MM.1S (cell line): Measurements from ENCODE around the gene PRCP.

Source experiments
- DNase-seq: peaks from one replicate; pipeline ENCODE4 v3.0.0-alpha.2; 2015
- H2AFZ ChIP-seq: fragments of 300-600 bp; sonication (generic); 2 replicates; pipeline ENCODE4 v1.6.0; 2016; ENCODE audit warnings: antibody characterized with exemption, low read length
- H3F3A ChIP-seq: fragments of 300-600 bp; sonication (generic); 2 replicates; pipeline ENCODE4 v1.6.1; 2016; ENCODE audit warnings: mild to moderate bottlenecking, antibody characterized with exemption, low read length, moderate library complexity, mixed read lengths; ENCODE audit not compliant: insufficient read depth
- H3K27ac ChIP-seq: fragments of 300-600 bp; sonication (generic); 2 replicates; pipeline ENCODE4 v1.5.1; 2016; ENCODE audit warnings: mild to moderate bottlenecking, low read length
- H3K27me3 ChIP-seq: fragments of 300-600 bp; sonication (generic); replicated peaks from 2 replicates; pipeline ENCODE4 v1.6.0; 2016; ENCODE audit warnings: low read length; ENCODE audit not compliant: insufficient read depth
- H3K36me3 ChIP-seq: fragments of 300-600 bp; sonication (generic); replicated peaks from 2 replicates; pipeline ENCODE4 v1.6.1; 2016; ENCODE audit warnings: mild to moderate bottlenecking, low read length, mixed read lengths; ENCODE audit not compliant: insufficient read depth
- H3K4me1 ChIP-seq: fragments of 300-600 bp; sonication (generic); 2 replicates; pipeline ENCODE4 v1.6.1; 2016; ENCODE audit warnings: low read length, mixed read lengths
- H3K4me2 ChIP-seq: fragments of 300-600 bp; sonication (generic); 2 replicates; pipeline ENCODE4 v1.6.0; 2016; ENCODE audit warnings: low read depth, low read length
- H3K4me3 ChIP-seq: fragments of 300-600 bp; sonication (generic); 2 replicates; pipeline ENCODE4 v1.5.1; 2016; ENCODE audit warnings: low read length, mixed read lengths
- H3K79me2 ChIP-seq: fragments of 300-600 bp; sonication (generic); 2 replicates; pipeline ENCODE4 v1.6.1; 2016; ENCODE audit warnings: mixed run types, low read length, mixed read lengths
- H3K9ac ChIP-seq: fragments of 300-600 bp; sonication (generic); 2 replicates; pipeline ENCODE4 v1.6.1; 2016; ENCODE audit warnings: low read length, mixed read lengths
- H3K9me2 ChIP-seq: fragments of 300-600 bp; sonication (generic); replicated peaks from 2 replicates; pipeline ENCODE4 v1.6.1; 2016; ENCODE audit warnings: mild to moderate bottlenecking, low read length, mixed read lengths; ENCODE audit not compliant: insufficient read depth
- H3K9me3 ChIP-seq: fragments of 300-600 bp; sonication (generic); replicated peaks from 2 replicates; pipeline ENCODE4 v1.6.1; 2016; ENCODE audit warnings: mild to moderate bottlenecking, low read length, mixed read lengths; ENCODE audit not compliant: insufficient read depth
- H4K20me1 ChIP-seq: fragments of 300-600 bp; sonication (generic); 2 replicates; pipeline ENCODE4 v1.6.1; 2016; ENCODE audit warnings: mild to moderate bottlenecking, low read length, moderate library complexity, mixed read lengths; ENCODE audit not compliant: insufficient read depth
- CTCF ChIP-seq: fragments of 300-600 bp; sonication (generic); IDR thresholded peaks from 2 replicates; pipeline ENCODE4 v1.5.1; 2016; ENCODE audit warnings: antibody characterized with exemption, low read length, mixed read lengths
- EZH2 ChIP-seq: fragments of 300-600 bp; sonication (generic); optimal IDR thresholded peaks from 2 replicates; pipeline ENCODE3; 2017; ENCODE audit warnings: low read depth, mild to moderate bottlenecking, antibody characterized with exemption, low read length, mixed read lengths
- EZH2phosphoT487 ChIP-seq: fragments of 300-600 bp; sonication (generic); IDR thresholded peaks from 2 replicates; pipeline ENCODE4 v1.6.1; 2018; ENCODE audit warnings: antibody characterized with exemption, low read length

Gene PRCP

GRCh38 chr11:82858556-82859091 lies 41.6 kb downstream of the PRCP start:
- no peak for DNase-seq
- H3K4me3 ChIP-seq: no peak overlapping the region
- no peak overlapping the region for H2AFZ ChIP-seq
- H4K20me1 ChIP-seq: no peaks in the 10 kb centered on the region
- no peak overlapping the region for H3K4me2 ChIP-seq
- peaks cover 15% of the 10 kb centered on the region for H3K4me1 ChIP-seq
- no peaks in the 10 kb centered on the region for H3K36me3 ChIP-seq
- H3K9ac ChIP-seq: no peak overlapping the region
- peaks cover 12% of the 10 kb centered on the region for H3F3A ChIP-seq
- TF ChIP-seq EZH2phosphoT487 (no peak), CTCF (no peak), EZH2 (no peak)
- no peak overlapping the region for H3K27ac ChIP-seq
- H3K9me3 ChIP-seq: no peaks in the 10 kb centered on the region
- no peaks in the 10 kb centered on the region for H3K79me2 ChIP-seq
- H3K9me2 ChIP-seq: no peaks in the 10 kb centered on the region
- H3K27me3 ChIP-seq: no peaks in the 10 kb centered on the region

- Histone ChIP-seq H4K20me1 (no peaks in the 10 kb centered on the region), H3K4me1 (peaks cover 10% of the 10 kb centered on the region), H2AFZ (no peak overlapping the region), H3K27me3 (no peaks in the 10 kb centered on the region), H3K36me3 (no peaks in the 10 kb centered on the region), H3K4me2 (no peak overlapping the region), H3K9me2 (no peaks in the 10 kb centered on the region), H3K9me3 (no peaks in the 10 kb centered on the region), H3K9ac (no peak overlapping the region), H3F3A (peaks cover 7% of the 10 kb centered on the region), H3K79me2 (no peaks in the 10 kb centered on the region), H3K27ac (no peak overlapping the region), H3K4me3 (no peak overlapping the region)
- no peak for DNase-seq
- TF ChIP-seq EZH2: no peak
- TF ChIP-seq EZH2phosphoT487: no peak
- TF ChIP-seq CTCF: no peak
Observed at GRCh38 chr11:82858133-82858532, 42.1 kb downstream of the PRCP start.

GRCh38 chr11:82857145-82857544 lies 43.1 kb downstream of the PRCP start:
- Histone ChIP-seq H2AFZ (no peak overlapping the region), H3K4me1 (peaks cover under 1% of the 10 kb centered on the region; the same call in 1 of the 2 replicates), H3K4me2 (no peak overlapping the region), H3K9me3 (no peaks in the 10 kb centered on the region), H3K9ac (no peak overlapping the region), H3K79me2 (no peaks in the 10 kb centered on the region), H3K4me3 (no peak overlapping the region), H3K36me3 (no peaks in the 10 kb centered on the region), H3K27me3 (no peaks in the 10 kb centered on the region), H3K27ac (no peak overlapping the region), H3K9me2 (no peaks in the 10 kb centered on the region), H4K20me1 (no peaks in the 10 kb centered on the region), H3F3A (no peaks in the 10 kb centered on the region)
- no peak for DNase-seq
- no peak for TF ChIP-seq CTCF
- TF ChIP-seq EZH2: no peak
- no peak for TF ChIP-seq EZH2phosphoT487
